Tibial artery (tissue), 4 donors: Measurements from ENCODE around the gene PTPRD.
"Not testable (repeated sequence)": the region's sequence is repeated elsewhere in the genome, so short reads cannot be mapped to it uniquely, and the experiment has no call there.

ENCODE experiments used
- DNase-seq, 2 donors: peaks; one replicate each; pipeline ENCODE4 v3.0.0-alpha.2; 2019
- H3K27ac ChIP-seq, 2 donors: fragments of 200-600 bp; sonication (generic) in 1 of 2; 1 replicate in 1 of 2; 2 replicates in 1 of 2; pipeline ENCODE4 v1.5.1; 2018 to 2019; ENCODE audit warnings: mild to moderate bottlenecking in 1 of 2
- H3K27me3 ChIP-seq, 2 donors: fragments of 200-600 bp; sonication (generic) in 1 of 2; one replicate each; pipeline versions ENCODE4 v1.5.1 to v1.6.0; 2016 to 2019
- H3K36me3 ChIP-seq, 3 donors: fragments of 200-600 bp; sonication (generic) in 2 of 3; one replicate each; pipeline ENCODE4 v1.5.1; 2016 to 2019; ENCODE audit warnings: mild to moderate bottlenecking in 2 of 3
- H3K4me1 ChIP-seq, 4 donors: fragments of 200-600 bp; sonication (generic) in 2 of 4; 1 replicate in 3 of 4; 2 replicates in 1 of 4; pipeline ENCODE4 v1.5.1; 2016 to 2019
- H3K4me3 ChIP-seq, 2 donors: fragments of 200-600 bp; sonication (generic) in 1 of 2; 1 replicate in 1 of 2; 2 replicates in 1 of 2; pipeline ENCODE4 v1.5.1; 2018 to 2019; ENCODE audit warnings: mild to moderate bottlenecking in 2 of 2
- H3K9me3 ChIP-seq, 3 donors: fragments of 200-600 bp; sonication (generic) in 1 of 3; one replicate each; pipeline ENCODE4 v1.5.1; 2016 to 2019
- intact Hi-C: fragments of 100-400 bp; cut with DNase I; formaldehyde crosslinking; loops from one replicate; pipeline ENCODE4 v1.15.0; 2023; ENCODE audit warnings: low total_unique reads
- TF ChIP-seq, protein P1 (sequence below), 2 experiments: fragments of 200-600 bp in 1 of 2; fragments of 450-650 bp in 1 of 2; IDR thresholded peaks; one replicate each; pipeline ENCODE4 v1.5.1; 2017 to 2019; ENCODE audit warnings: antibody characterized with exemption in 2 of 2, mild to moderate bottlenecking in 1 of 2, moderate library complexity in 1 of 2

PTPRD gene

GRCh38 chr9:8940650-8941049, 1672.2 kb downstream of the PTPRD start:
- Histone ChIP-seq H3K36me3 (no peaks in the 10 kb centered on the region), H3K27ac (no peak overlapping the region), H3K4me3 (no peak overlapping the region), H3K9me3 (no peaks in the 10 kb centered on the region), H3K27me3 (no peaks in the 10 kb centered on the region), H3K4me1 (no peaks in the 10 kb centered on the region)
- intact Hi-C loops: no loop called here
- TF ChIP-seq, protein P1, sequence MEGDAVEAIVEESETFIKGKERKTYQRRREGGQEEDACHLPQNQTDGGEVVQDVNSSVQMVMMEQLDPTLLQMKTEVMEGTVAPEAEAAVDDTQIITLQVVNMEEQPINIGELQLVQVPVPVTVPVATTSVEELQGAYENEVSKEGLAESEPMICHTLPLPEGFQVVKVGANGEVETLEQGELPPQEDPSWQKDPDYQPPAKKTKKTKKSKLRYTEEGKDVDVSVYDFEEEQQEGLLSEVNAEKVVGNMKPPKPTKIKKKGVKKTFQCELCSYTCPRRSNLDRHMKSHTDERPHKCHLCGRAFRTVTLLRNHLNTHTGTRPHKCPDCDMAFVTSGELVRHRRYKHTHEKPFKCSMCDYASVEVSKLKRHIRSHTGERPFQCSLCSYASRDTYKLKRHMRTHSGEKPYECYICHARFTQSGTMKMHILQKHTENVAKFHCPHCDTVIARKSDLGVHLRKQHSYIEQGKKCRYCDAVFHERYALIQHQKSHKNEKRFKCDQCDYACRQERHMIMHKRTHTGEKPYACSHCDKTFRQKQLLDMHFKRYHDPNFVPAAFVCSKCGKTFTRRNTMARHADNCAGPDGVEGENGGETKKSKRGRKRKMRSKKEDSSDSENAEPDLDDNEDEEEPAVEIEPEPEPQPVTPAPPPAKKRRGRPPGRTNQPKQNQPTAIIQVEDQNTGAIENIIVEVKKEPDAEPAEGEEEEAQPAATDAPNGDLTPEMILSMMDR (IDR thresholded peaks at IDR 0.05): no peak
- no peak for DNase-seq

DNA sequence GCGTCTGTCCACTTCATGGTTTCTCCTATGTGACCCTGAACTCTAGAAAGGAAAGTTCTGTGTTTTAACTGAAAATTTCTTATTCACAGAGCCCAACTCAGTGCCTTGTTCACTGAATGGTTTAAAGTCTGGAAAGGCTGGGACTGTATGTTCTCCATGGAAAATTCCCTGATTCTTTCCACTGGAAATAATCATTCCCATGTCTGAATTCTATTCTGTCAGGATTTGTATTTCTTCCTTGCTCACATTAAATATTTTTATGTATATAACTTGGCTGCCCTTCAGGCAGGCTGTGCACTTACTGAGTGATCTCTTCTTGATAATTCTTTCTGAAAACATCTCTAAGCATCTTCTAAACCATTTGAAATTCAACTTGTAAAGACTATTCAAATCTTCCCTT, 1686.3 kb downstream of the PTPRD start:
- intact Hi-C loops: no loop called here
- Histone ChIP-seq H3K4me3 (no peak overlapping the region), H3K36me3 (no peaks in the 10 kb centered on the region), H3K4me1 (no peaks in the 10 kb centered on the region), H3K27me3 (no peaks in the 10 kb centered on the region), H3K27ac (no peak overlapping the region), H3K9me3 (no peaks in the 10 kb centered on the region)
- TF ChIP-seq, protein P1 (IDR thresholded peaks at IDR 0.05): no peak
- no peak for DNase-seq

DNA sequence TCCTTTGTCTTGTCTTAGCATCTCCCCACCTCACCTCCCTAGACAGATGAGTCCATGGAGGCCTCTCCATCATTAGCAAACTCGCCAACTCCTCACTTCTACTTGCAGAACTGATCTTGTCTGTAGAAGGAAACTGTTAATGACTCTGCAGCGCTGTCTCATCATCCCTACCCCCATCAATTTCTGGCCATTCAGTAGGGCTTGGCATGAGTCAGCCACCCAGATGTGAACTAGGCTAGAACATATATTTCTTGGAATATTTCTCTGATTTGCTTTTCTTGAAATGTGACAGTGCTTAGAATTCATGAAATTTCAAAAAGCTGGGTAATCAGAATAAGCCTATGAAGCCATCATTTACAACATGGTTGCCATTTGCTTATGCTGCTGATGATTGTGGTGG, 1688.2 kb downstream of the PTPRD start:
- Histone ChIP-seq H3K27ac (no peak overlapping the region), H3K9me3 (no peaks in the 10 kb centered on the region), H3K27me3 (no peaks in the 10 kb centered on the region), H3K36me3 (no peaks in the 10 kb centered on the region), H3K4me1 (no peaks in the 10 kb centered on the region), H3K4me3 (no peak overlapping the region)
- DNase-seq: no peak
- intact Hi-C loops: no loop called here
- TF ChIP-seq, protein P1 (IDR thresholded peaks at IDR 0.05): no peak

GRCh38 chr9:8920478-8921183, 1692.2 kb downstream of the PTPRD start:
- H3K4me1 ChIP-seq, H3K36me3 ChIP-seq, intact Hi-C loops, H3K9me3 ChIP-seq, DNase-seq, H3K27me3 ChIP-seq, H3K4me3 ChIP-seq, H3K27ac ChIP-seq: not testable (repeated sequence)

GRCh38 chr9:8917956-8918739, 1694.7 kb downstream of the PTPRD start:
- TF ChIP-seq, protein P1 (IDR thresholded peaks at IDR 0.05): no peak
- H3K27me3 ChIP-seq: no peaks in the 10 kb centered on the region
- H3K4me3 ChIP-seq: no peak overlapping the region
- DNase-seq: no peak
- no peaks in the 10 kb centered on the region for H3K36me3 ChIP-seq
- no peaks in the 10 kb centered on the region for H3K4me1 ChIP-seq
- intact Hi-C loops: no loop called here
- no peaks in the 10 kb centered on the region for H3K9me3 ChIP-seq
- H3K27ac ChIP-seq: no peak overlapping the region

- no peak overlapping the region for H3K27ac ChIP-seq
Observed at GRCh38 chr9:8916771-8917170, 1696.0 kb downstream of the PTPRD start.

More at GRCh38 chr9:8916771-8917170, 1696.0 kb downstream of the PTPRD start:
- TF ChIP-seq, protein P1 (IDR thresholded peaks at IDR 0.05): no peak
- H3K4me3 ChIP-seq: no peak overlapping the region
- DNase-seq: no peak
- H3K9me3 ChIP-seq: no peaks in the 10 kb centered on the region
- H3K4me1 ChIP-seq: no peaks in the 10 kb centered on the region
- intact Hi-C loops: no loop called here
- H3K36me3 ChIP-seq: no peaks in the 10 kb centered on the region
- no peaks in the 10 kb centered on the region for H3K27me3 ChIP-seq
